GM23338 (cell line): ENCODE measurements around the gene RNF180. TPM values are rescaled to one million over a fixed set of nuclear protein-coding genes. Genes with fewer than 3 reads are reported as not detected.

ENCODE experiments used
- ATAC-seq: fragments of 200-7000 bp; cut with Tn5 transposase; 3 replicates; pipeline ENCODE4 v1.9.1; 2020
- DNase-seq: peaks from one replicate; pipeline ENCODE4 v3.0.0-alpha.2; 2015; ENCODE audit warnings: low spot score
- H2AFZ ChIP-seq: fragments of 200-600 bp; sonication (generic); 2 replicates; pipeline ENCODE4 v1.8.0; 2016; ENCODE audit warnings: antibody characterized with exemption, mild to moderate bottlenecking, moderate library complexity
- H3F3A ChIP-seq: fragments of 200-600 bp; sonication (generic); replicated peaks from 2 replicates; pipeline ENCODE4 v1.8.0; 2017; ENCODE audit warnings: antibody characterized with exemption, mixed run types, low read depth
- H3K27ac ChIP-seq: fragments of 200-600 bp; sonication (generic); 2 replicates; pipeline ENCODE4 v1.6.1; 2016; ENCODE audit warnings: low read depth
- H3K27me3 ChIP-seq: fragments of 200-600 bp; sonication (generic); 2 replicates; pipeline ENCODE4 v1.8.0; 2016; ENCODE audit warnings: mild to moderate bottlenecking, mixed run types, moderate library complexity; ENCODE audit not compliant: insufficient read depth
- H3K36me3 ChIP-seq: fragments of 200-600 bp; sonication (generic); 2 replicates; pipeline ENCODE4 v1.8.0; 2016; ENCODE audit warnings: mild to moderate bottlenecking; ENCODE audit not compliant: insufficient read depth
- H3K4me1 ChIP-seq: fragments of 200-600 bp; sonication (generic); 2 replicates; pipeline ENCODE4 v1.8.0; 2016; ENCODE audit warnings: mild to moderate bottlenecking, moderate library complexity; ENCODE audit not compliant: insufficient read depth
- H3K4me2 ChIP-seq: fragments of 200-600 bp; sonication (generic); 2 replicates; pipeline ENCODE4 v1.7.1; 2017; ENCODE audit warnings: mixed run types
- H3K4me3 ChIP-seq: fragments of 200-600 bp; sonication (generic); 2 replicates; pipeline ENCODE4 v1.6.1; 2016; ENCODE audit warnings: mixed run types
- H3K79me2 ChIP-seq: fragments of 200-600 bp; sonication (generic); replicated peaks from 2 replicates; pipeline ENCODE4 v1.8.0; 2017; ENCODE audit warnings: mild to moderate bottlenecking; ENCODE audit not compliant: insufficient read depth
- H3K9me2 ChIP-seq: fragments of 200-600 bp; sonication (generic); 2 replicates; pipeline ENCODE4 v1.8.0; 2017; ENCODE audit not compliant: insufficient read depth
- H4K20me1 ChIP-seq: fragments of 200-600 bp; sonication (generic); replicated peaks from 2 replicates; pipeline ENCODE4 v1.8.0; 2017; ENCODE audit warnings: mild to moderate bottlenecking; ENCODE audit not compliant: insufficient read depth
- H3K27ac Mint-ChIP-seq: 2 replicates; pipeline ENCODE4 v1.8.0; 2020; ENCODE audit warnings: inconsistent platforms, mild to moderate bottlenecking, moderate library complexity, mixed read lengths
- H3K27me3 Mint-ChIP-seq: 3 replicates; pipeline ENCODE4 v1.8.0; 2022; ENCODE audit warnings: low read depth, mild to moderate bottlenecking, moderate library complexity, mixed read lengths, inconsistent platforms; ENCODE audit not compliant: insufficient read depth, poor library complexity
- H3K36me3 Mint-ChIP-seq: 3 replicates; pipeline ENCODE4 v1.8.0; 2021; ENCODE audit warnings: low read depth, mild to moderate bottlenecking, inconsistent platforms, moderate library complexity, mixed read lengths
- H3K4me1 Mint-ChIP-seq: 3 replicates; pipeline ENCODE4 v1.8.0; 2020; ENCODE audit warnings: mild to moderate bottlenecking, inconsistent platforms, mixed read lengths
- H3K4me3 Mint-ChIP-seq: 3 replicates; pipeline ENCODE4 v1.8.0; 2021; ENCODE audit warnings: moderate library complexity, mild to moderate bottlenecking, inconsistent platforms, mixed read lengths
- H3K9me3 Mint-ChIP-seq: 3 replicates; pipeline ENCODE4 v1.8.0; 2020; ENCODE audit warnings: moderate library complexity, mild to moderate bottlenecking, inconsistent platforms, mixed read lengths
- CTCF ChIP-seq, 2 experiments: fragments of 200-600 bp in 1 of 2; sonication (generic) in 1 of 2; conservative IDR thresholded peaks; 2 replicates each; pipeline versions ENCODE4 v1.5.1 to v1.6.1; 2016 to 2017; ENCODE audit warnings: antibody characterized with exemption in 2 of 2, low read depth in 2 of 2, mild to moderate bottlenecking in 2 of 2, moderate library complexity in 1 of 2
- ETS1 ChIP-seq: IDR thresholded peaks from 2 replicates; pipeline ENCODE4 v1.6.1; 2016; ENCODE audit warnings: antibody characterized with exemption
- JUNB ChIP-seq: IDR thresholded peaks from one replicate; pipeline ENCODE4 v1.6.1; 2016; ENCODE audit warnings: antibody characterized with exemption; ENCODE audit not compliant: unreplicated experiment
- NANOG ChIP-seq: IDR thresholded peaks from 2 replicates; pipeline ENCODE4 v1.6.1; 2016; ENCODE audit warnings: antibody characterized with exemption, borderline replicate concordance
- ZNF462 ChIP-seq: fragments of 250-450 bp; sonication (Bioruptor Pico); IDR thresholded peaks from 2 replicates; pipeline ENCODE4 v1.5.0; 2020; ENCODE audit warnings: mild to moderate bottlenecking, moderate library complexity
- polyA plus RNA-seq: library from polyadenylated mRNA; unstranded; fragments of >200 nt; fragmentation: Nextera tagmentation; extraction: Ambion mirVana; gene quantifications from 2 replicates; pipeline ENCODE4 v1.2.1, GENCODE V29; 2016
- total RNA-seq: library from RNA; depleted of rRNA; stranded (reverse); fragments of >200 nt; shearing (Covaris generic); gene quantifications from 2 replicates; pipeline ENCODE4 v1.2.3, GENCODE V29; 2014

The RNF180 gene
- total and polyA plus RNA-seq, 2 experiments from 2014 or later = 2.0 to 4.2 TPM

GRCh38 chr5:64188776-64189175 is 23.1 kb downstream of the RNF180 start (continued):
- no peak for TF ChIP-seq ZNF462 (CRISPR knock-in tag)

GRCh38 chr5:64190562-64191306 is 25.1 kb downstream of the RNF180 start:
- H3F3A ChIP-seq = no peaks in the 10 kb centered on the region
- Mint-ChIP-seq H3K36me3 (no peaks in the 10 kb centered on the region), H3K4me1 (no peaks in the 10 kb centered on the region), H3K27me3 (peaks cover 1% of the 10 kb centered on the region), H3K9me3 (no peaks in the 10 kb centered on the region; the same call in 2 of the 3 replicates), H3K4me3 (no peak overlapping the region), H3K27ac (no peak overlapping the region)
- peaks cover 4% of the 10 kb centered on the region; the same call in 1 of the 2 replicates for H3K9me2 ChIP-seq
- H4K20me1 ChIP-seq = no peaks in the 10 kb centered on the region
- no peak for ATAC-seq
- no peak overlapping the region for H3K4me2 ChIP-seq
- no peak overlapping the region for H3K27ac ChIP-seq
- no peaks in the 10 kb centered on the region for H3K27me3 ChIP-seq
- no peak overlapping the region for H3K4me3 ChIP-seq
- H2AFZ ChIP-seq = no peak overlapping the region
- no peak for DNase-seq
- no peaks in the 10 kb centered on the region for H3K79me2 ChIP-seq
- H3K36me3 ChIP-seq = no peaks in the 10 kb centered on the region
- no peaks in the 10 kb centered on the region for H3K4me1 ChIP-seq
- TF ChIP-seq ETS1 (no peak), ZNF462 (CRISPR knock-in tag) (no peak), CTCF (conservative IDR thresholded peaks at IDR 0.05; ENCODE audit: low read depth in 2 of 2) (no peak), NANOG (no peak), JUNB (no peak)
